ENCODE data around the gene INSYN2A.

The INSYN2A gene

DNA sequence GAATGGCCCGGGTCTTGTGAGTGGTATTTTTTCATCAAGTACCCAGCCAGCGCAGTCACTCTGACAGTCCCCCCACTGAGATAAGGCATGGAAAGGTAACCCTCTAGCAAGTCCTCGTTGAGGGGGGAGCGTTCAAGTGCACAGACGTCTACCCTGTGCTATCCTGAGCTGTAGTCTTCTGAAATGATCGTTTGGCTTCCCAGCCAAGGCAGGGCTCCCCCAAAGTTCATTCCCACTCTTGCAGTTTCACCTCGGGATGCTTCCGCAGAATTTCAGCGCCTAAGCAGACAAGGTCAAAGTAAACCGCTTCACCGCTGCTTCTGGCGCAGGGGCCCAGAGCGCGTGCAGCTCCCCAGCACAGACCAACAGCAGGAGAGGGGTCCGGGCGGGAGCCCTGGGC lies 1.8 kb downstream of the INSYN2A start:
- no peak for DNase-seq

DNA sequence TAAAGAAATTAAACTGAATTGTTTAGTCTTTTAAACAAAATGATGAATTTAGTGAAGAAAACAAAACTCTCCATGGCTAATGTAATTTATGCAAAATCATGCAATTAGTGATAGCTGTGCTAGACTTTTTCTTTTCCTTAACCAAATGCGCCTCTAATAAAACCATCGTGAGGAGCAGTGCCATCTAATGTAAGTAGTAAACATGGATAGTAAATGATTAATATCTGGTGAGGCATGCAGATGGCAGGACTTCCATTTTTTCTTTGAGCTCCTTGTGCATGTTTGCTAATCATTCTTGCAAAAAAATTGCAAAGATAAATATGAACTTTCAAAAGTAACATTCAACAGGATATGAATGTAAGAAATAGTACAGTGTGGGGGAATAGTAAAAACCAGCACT lies 2.3 kb downstream of the INSYN2A start:
- DNase-seq = no peak

- no peak for DNase-seq
Measured at GRCh38 chr10:127193125-127193524, 3.3 kb downstream of the INSYN2A start.

DNA sequence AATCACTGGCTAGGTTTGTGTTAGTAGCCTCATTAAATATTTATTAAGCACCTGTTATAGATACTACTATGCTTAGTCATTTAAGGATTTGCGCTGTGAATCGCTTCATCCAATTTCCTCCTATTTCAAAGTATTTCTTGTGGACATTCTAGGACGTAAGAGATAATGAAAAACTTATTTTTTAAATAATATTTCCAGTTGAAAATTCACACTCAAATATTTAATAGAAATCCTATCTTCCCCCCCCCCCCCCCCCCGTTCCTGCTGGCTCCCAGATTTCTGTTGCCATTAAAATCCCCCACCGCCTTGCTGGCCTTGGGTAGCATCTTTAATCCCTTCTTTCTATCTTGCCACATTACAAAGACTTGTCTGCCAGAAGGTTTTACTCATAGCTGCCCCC lies 6.0 kb downstream of the INSYN2A start:
- DNase-seq = no peak

GRCh38 chr10:127189226-127189625 lies 7.2 kb downstream of the INSYN2A start:
- DNase-seq = no peak

DNA sequence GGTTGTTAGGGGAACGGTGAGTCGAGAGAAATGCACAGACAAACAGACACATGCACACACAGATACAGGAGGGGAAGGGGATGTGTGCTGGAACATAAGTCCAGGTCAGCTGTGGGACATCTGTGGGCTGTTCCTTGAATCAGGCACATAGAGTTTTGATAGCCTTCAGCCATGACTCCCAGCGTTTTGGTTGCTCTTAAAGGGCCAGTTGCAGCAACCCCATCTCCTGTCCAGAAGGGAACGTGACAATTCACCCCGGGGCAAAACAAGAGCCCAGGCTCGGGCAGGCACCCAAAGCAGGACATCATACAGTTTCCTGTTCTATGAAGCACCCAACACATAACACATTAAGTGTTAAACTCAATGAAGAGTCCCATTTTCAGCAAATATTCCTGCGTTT lies 9.6 kb downstream of the INSYN2A start:
- no peak for DNase-seq

- DNase-seq = no peak
Measured at GRCh38 chr10:127184582-127184981, 11.8 kb downstream of the INSYN2A start.

GRCh38 chr10:127182161-127182560 lies 14.2 kb downstream of the INSYN2A start:
- DNase-seq = no peak

DNA sequence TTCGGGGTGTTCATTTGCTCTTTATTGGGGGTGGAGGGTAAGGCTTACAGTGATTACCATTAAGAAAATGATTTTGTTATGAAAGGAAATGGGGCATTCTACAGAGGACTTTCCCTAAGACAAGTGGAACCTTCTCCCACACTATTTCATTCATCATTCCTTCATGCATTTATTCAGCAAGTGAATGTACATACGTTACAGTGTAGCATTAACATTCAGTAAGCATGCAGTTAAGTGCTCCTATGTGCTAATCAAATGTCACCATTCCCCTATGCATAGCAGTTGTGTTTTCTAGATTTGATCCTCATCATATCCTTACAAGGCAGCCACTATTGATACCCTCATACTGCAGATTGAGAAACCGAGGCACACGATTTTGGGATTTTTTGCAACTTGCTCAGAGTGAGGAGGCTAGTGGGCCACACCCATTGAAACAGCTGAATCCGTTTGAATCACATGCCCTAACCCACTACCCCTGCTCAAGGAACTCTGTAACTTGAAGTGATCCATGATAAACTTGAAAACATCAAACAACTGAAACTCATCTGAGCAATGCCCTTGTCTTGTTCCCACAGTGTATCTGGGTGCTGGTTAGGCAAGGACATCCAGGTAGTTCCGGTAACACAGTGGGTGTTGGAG lies 16.7 kb downstream of the INSYN2A start:
- no peak for DNase-seq

- DNase-seq = no peak
Measured at GRCh38 chr10:127176649-127177048, 19.7 kb downstream of the INSYN2A start.

DNA sequence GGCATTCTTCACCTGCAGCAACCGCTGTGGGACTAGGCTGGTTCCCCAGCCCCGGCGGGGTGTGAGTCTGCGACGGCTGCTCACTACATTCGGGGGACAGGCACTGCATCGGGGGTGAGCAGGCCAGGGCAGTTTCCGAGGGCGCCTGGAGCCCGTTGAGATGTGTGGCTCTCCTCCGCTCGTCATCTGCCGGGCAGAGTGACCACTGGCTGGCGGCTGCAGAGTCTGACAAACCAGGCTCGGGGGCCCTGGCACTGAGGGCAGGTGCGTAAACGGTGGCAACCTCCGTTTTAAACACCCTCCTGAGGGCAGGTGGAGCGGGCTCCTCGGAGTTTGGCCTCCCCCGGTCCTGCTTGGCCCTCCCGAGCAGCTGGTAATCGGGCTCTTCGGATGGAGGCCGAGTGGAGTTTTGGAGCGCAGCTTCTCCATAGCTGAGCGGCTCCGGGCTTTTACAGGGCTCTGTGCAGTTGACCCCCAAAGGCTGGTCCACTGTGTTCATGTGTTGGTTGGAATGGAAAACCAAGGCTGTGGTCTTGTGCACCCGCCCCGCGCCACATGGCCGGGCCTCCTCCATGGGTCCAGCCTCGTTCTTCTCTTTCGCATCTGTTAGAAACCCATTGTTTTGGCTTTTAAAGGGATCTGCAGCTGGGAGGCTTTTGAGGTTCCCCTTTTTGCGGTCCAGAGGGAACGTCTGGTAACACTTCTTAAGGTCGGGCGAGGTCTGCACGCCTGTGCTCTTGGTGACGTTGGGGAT lies 20.9 kb downstream of the INSYN2A start:
- DNase-seq = no peak

DNA sequence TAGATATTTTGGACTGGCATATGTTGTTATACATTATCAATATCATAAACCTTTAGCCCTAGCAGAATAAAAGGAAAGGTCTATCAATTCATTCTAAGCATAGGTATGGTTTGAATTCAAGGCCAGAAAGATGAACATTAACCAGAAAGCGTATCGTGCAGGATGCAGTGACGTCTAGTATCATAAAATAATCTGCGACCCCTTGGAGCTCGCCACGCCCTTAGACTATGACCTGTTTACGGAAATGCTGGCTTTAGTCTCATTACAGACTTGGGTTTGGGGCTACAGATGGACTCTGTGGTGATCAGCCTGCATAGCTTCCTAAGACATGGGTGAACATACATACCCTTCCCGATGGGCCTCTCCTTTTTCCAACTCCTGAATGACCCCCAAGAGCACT lies 21.5 kb downstream of the INSYN2A start:
- DNase-seq = no peak

GRCh38 chr10:127168261-127168660 lies 28.1 kb downstream of the INSYN2A start:
- no peak for DNase-seq

- no peak for DNase-seq
Measured at GRCh38 chr10:127162841-127163240, 33.5 kb downstream of the INSYN2A start.

DNA sequence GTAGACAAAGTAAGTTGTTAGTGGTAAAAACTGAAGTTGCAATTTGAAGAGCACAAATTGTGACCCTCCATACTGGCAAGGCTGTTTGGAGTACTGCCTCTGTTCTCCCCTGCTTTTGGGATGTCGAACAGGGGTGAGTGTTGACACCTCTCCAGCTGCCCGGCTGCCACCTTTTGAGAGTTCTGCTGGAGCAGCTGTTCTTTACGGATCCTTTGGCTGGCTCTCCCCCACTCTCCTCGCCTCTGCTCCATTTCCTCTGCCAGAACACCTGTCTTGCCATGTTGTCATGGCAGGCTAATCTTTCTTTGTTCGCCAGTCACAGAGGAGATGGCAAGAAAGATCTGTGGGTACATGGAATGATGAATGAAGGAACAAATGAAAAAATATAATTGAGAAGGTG lies 34.9 kb downstream of the INSYN2A start:
- DNase-seq = no peak

- no peak for DNase-seq
Measured at GRCh38 chr10:127159648-127160245, 36.6 kb downstream of the INSYN2A start.

DNA sequence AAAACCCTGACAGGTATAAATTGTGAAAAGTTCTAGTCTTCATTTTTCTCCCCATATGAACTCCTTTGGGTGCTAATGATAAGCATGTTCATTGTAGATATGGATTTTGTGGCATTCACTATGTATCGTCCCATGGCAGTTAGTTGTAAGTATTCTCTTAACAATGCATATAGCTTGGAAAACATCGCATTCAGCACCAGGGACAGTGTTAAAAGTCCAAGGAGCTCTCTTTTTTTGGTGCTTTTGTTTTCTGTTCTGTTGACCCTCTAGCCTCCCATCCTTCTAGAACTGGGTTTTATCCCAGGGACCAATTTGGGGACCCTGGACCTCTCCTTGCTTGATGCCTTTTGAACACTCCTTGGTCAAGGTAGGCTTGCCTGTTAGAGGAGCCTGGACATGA lies 37.7 kb downstream of the INSYN2A start:
- DNase-seq = no peak

DNA sequence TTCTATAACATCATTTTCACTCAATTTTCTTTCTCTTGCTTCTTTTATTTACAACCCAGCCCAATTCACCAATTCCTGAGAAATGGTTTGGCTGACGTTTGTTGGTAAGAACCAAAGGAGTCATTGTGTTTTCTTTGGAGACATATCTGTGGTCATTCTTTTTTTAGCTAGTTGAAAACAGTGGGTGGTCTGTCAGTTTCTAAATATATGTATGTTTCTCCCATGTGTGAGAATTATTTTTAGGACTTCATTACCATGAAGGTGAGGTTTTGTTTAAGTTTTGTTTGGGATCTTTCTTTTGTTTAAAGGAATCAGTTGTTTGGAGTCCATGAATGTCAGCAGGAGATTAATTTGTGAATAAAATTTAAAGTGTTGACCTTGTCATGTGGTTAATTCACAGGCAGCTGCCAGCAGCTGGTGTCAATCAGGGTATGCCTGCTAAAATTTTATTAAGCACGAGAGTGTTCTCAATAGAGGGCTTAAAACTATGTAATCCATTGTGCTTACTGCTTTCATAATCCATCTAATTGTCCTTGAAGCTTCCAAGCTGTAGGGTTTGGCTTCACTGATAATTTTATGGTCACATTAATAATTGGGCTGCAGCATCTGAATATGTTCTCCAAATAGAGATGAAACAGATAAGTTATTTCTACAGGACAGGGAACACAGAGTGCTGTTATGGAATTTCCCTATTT lies 38.7 kb downstream of the INSYN2A start:
- DNase-seq = no peak

DNA sequence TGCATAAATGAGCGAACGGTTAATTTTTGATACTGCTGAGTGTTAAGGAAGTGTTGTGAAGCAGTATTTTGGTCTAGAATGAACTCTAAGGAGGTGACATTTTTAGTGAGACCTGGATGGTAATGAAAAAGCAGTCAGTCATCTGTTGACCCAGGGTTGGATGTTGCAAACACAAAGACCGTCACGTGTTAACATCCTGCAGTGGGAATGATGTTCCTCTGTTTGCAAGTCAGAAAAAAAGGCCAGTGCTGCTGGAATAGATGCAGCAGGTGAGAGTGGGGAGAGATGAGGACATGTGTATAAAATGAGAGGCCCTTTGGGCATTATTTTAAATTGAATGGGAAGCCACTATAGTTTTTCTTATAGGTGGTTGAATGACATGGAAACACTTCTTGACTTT lies 39.3 kb downstream of the INSYN2A start:
- DNase-seq = no peak

- DNase-seq = no peak
Measured at GRCh38 chr10:127154831-127155620, 41.4 kb downstream of the INSYN2A start.

DNA sequence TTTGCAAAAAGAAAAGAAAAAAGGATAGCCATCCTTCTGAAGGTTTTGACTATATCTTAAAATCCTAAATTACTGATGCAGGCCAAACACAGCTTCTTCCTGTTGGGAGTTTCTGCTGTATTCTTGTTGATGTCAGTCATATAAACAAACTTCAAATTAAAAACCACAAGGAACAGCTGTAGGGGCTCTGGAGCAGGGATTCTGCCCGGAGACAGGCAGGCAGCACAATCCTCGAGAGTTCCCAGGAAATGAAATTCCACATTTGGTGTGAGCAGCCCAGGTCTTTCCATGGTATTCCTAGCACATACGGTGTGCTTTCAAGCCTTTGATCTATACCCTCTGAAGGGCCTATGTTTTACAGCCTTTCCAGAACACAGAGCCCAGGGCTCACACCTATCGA lies 43.2 kb downstream of the INSYN2A start:
- no peak for DNase-seq

GRCh38 chr10:127151981-127152699 lies 44.3 kb downstream of the INSYN2A start:
- DNase-seq = no peak

All from NCI-H1930 (cell line).